HepG2 (cell line): ENCODE results near the gene FKBP9. TPM values are rescaled to one million over a fixed set of nuclear protein-coding genes. Genes with fewer than 3 reads are reported as not detected.

Source experiments
- E2F2 ChIP-seq: sonication (generic); formaldehyde crosslinking; IDR thresholded peaks from 2 replicates; pipeline ENCODE4 v1.4.0; 2020; ENCODE audit warnings: missing genetic modification reagents, borderline replicate concordance
- HNF4G ChIP-seq, 2 experiments: sonication (generic) in 1 of 2; formaldehyde crosslinking in 1 of 2; IDR thresholded peaks; 2 replicates each; pipeline versions ENCODE4 v1.4.0 to v1.6.1; 2011 to 2020; ENCODE audit warnings: borderline replicate concordance in 2 of 2, low read depth in 2 of 2, mild to moderate bottlenecking in 2 of 2, low read length in 1 of 2, missing genetic modification reagents in 1 of 2, moderate library complexity in 1 of 2
- ISL2 ChIP-seq: sonication (generic); formaldehyde crosslinking; IDR thresholded peaks from 2 replicates; pipeline ENCODE4 v1.5.0; 2020; ENCODE audit warnings: missing genetic modification reagents
- NR2C2 ChIP-seq: sonication (generic); formaldehyde crosslinking; IDR thresholded peaks from 2 replicates; pipeline ENCODE4 v1.4.0; 2020; ENCODE audit warnings: missing genetic modification reagents, mild to moderate bottlenecking, moderate library complexity, borderline replicate concordance
- TARDBP ChIP-seq: sonication (generic); formaldehyde crosslinking; IDR thresholded peaks from 2 replicates; pipeline ENCODE4 v1.8.0; 2022; ENCODE audit warnings: mild to moderate bottlenecking, missing genetic modification reagents
- YEATS2 ChIP-seq: sonication (generic); formaldehyde crosslinking; IDR thresholded peaks from 2 replicates; pipeline ENCODE4 v1.4.0; 2020; ENCODE audit warnings: missing genetic modification reagents, borderline replicate concordance
- ZBTB21 ChIP-seq: sonication (generic); formaldehyde crosslinking; IDR thresholded peaks from 2 replicates; pipeline ENCODE4 v1.4.0; 2020; ENCODE audit warnings: missing genetic modification reagents
- ZNF496 ChIP-seq: sonication (generic); formaldehyde crosslinking; IDR thresholded peaks from 2 replicates; pipeline ENCODE4 v1.8.1; 2023; ENCODE audit warnings: mild to moderate bottlenecking, moderate library complexity, missing genetic modification reagents; ENCODE audit not compliant: insufficient replicate concordance
- polyA plus RNA-seq, 8 experiments: library from polyadenylated mRNA; depleted of rRNA in 3 of 8; stranded (reverse) in 7 of 8; unstranded in 1 of 8; fragments of >200 nt; fragmentation: Illumina TruSeq in 4 of 8; extraction: Trizol in 4 of 8; gene quantifications; 2 replicates each; pipeline versions ENCODE4 v1.2.1 to v1.2.3, GENCODE V29; 2011 to 2016; ENCODE audit warnings: low read depth in 4 of 8, missing spikeins in 1 of 8, mixed read lengths in 1 of 8; ENCODE audit not compliant: insufficient read depth in 1 of 8
- total RNA-seq, 5 experiments: library from RNA; depleted of rRNA; stranded (reverse); fragments of >200 nt; fragmentation: Illumina TruSeq; extraction: Trizol; gene quantifications; 2 replicates each; pipeline ENCODE4 v1.2.3, GENCODE V29; 2016; ENCODE audit warnings: low read depth in 1 of 5
- TF ChIP-seq, protein P1 (sequence below): sonication (generic); formaldehyde crosslinking; IDR thresholded peaks from 2 replicates; pipeline ENCODE4 v1.4.0; 2020; ENCODE audit warnings: mild to moderate bottlenecking, missing genetic modification reagents
- TF ChIP-seq, protein P2 (sequence below): sonication (generic); formaldehyde crosslinking; IDR thresholded peaks from 2 replicates; pipeline ENCODE4 v1.4.0; 2020; ENCODE audit warnings: missing genetic modification reagents, mild to moderate bottlenecking, borderline replicate concordance
- TF ChIP-seq, protein P3 (sequence below): IDR thresholded peaks from 2 replicates; pipeline ENCODE4 v1.6.1; 2012; ENCODE audit warnings: low read depth, low read length, improper control_type of control experiment
- TF ChIP-seq, protein P4 (sequence below): IDR thresholded peaks from 2 replicates; pipeline ENCODE4 v1.6.1; 2016; ENCODE audit warnings: low read depth, missing genetic modification reagents, missing compliant biosample characterization

The FKBP9 gene
- total and polyA plus RNA-seq, 2 of the 13 experiments (the other 11 are each of a cell fraction or from before 2014, with no cell fraction given), result 34.0 to 41.5 TPM

GRCh38 chr7:33044401-33044718 is 87.1 kb downstream of the FKBP9 start (continued):
- TF ChIP-seq, protein P1, sequence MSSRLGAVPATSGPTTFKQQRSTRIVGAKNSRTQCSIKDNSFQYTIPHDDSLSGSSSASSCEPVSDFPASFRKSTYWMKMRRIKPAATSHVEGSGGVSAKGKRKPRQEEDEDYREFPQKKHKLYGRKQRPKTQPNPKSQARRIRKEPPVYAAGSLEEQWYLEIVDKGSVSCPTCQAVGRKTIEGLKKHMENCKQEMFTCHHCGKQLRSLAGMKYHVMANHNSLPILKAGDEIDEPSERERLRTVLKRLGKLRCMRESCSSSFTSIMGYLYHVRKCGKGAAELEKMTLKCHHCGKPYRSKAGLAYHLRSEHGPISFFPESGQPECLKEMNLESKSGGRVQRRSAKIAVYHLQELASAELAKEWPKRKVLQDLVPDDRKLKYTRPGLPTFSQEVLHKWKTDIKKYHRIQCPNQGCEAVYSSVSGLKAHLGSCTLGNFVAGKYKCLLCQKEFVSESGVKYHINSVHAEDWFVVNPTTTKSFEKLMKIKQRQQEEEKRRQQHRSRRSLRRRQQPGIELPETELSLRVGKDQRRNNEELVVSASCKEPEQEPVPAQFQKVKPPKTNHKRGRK, result no peak
- TF ChIP-seq NR2C2 (CRISPR knock-in tag), result no peak
- TF ChIP-seq, protein P2, sequence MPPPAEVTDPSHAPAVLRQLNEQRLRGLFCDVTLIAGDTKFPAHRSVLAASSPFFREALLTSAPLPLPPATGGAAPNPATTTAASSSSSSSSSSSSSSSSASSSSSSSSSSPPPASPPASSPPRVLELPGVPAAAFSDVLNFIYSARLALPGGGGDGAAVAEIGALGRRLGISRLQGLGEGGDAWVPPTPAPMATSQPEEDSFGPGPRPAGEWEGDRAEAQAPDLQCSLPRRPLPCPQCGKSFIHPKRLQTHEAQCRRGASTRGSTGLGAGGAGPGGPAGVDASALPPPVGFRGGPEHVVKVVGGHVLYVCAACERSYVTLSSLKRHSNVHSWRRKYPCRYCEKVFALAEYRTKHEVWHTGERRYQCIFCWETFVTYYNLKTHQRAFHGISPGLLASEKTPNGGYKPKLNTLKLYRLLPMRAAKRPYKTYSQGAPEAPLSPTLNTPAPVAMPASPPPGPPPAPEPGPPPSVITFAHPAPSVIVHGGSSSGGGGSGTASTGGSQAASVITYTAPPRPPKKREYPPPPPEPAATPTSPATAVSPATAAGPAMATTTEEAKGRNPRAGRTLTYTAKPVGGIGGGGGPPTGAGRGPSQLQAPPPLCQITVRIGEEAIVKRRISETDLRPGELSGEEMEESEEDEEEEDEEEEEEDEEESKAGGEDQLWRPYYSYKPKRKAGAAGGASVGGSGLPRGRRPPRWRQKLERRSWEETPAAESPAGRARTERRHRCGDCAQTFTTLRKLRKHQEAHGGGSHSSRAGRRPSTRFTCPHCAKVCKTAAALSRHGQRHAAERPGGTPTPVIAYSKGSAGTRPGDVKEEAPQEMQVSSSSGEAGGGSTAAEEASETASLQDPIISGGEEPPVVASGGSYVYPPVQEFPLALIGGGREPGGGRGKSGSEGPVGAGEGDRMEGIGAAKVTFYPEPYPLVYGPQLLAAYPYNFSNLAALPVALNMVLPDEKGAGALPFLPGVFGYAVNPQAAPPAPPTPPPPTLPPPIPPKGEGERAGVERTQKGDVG, result no peak
- TF ChIP-seq HNF4G (IDR thresholded peaks at IDR 0.05; ENCODE audit: borderline replicate concordance, low read depth, low read length), result peak; percentile 94
- TF ChIP-seq HNF4G (CRISPR knock-in tag; IDR thresholded peaks at IDR 0.05; ENCODE audit: borderline replicate concordance, low read depth), result no peak
- no peak for TF ChIP-seq ZBTB21
- TF ChIP-seq, protein P3, sequence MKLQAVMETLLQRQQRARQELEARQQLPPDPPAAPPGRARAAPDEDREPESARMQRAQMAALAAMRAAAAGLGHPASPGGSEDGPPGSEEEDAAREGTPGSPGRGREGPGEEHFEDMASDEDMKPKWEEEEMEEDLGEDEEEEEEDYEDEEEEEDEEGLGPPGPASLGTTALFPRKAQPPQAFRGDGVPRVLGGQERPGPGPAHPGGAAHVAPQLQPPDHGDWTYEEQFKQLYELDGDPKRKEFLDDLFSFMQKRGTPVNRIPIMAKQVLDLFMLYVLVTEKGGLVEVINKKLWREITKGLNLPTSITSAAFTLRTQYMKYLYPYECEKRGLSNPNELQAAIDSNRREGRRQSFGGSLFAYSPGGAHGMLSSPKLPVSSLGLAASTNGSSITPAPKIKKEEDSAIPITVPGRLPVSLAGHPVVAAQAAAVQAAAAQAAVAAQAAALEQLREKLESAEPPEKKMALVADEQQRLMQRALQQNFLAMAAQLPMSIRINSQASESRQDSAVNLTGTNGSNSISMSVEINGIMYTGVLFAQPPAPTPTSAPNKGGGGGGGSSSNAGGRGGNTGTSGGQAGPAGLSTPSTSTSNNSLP, result peak; percentile 99
- TF ChIP-seq YEATS2 (CRISPR knock-in tag), result peak; percentile 23; the same call in 1 of the 2 replicates
- TF ChIP-seq ZNF496 (CRISPR knock-in tag), result no peak
- 0 out of 2 replicates have a peak, but pooled peaks have one; percentile 49 for TF ChIP-seq TARDBP (CRISPR knock-in tag)
- TF ChIP-seq, protein P4, sequence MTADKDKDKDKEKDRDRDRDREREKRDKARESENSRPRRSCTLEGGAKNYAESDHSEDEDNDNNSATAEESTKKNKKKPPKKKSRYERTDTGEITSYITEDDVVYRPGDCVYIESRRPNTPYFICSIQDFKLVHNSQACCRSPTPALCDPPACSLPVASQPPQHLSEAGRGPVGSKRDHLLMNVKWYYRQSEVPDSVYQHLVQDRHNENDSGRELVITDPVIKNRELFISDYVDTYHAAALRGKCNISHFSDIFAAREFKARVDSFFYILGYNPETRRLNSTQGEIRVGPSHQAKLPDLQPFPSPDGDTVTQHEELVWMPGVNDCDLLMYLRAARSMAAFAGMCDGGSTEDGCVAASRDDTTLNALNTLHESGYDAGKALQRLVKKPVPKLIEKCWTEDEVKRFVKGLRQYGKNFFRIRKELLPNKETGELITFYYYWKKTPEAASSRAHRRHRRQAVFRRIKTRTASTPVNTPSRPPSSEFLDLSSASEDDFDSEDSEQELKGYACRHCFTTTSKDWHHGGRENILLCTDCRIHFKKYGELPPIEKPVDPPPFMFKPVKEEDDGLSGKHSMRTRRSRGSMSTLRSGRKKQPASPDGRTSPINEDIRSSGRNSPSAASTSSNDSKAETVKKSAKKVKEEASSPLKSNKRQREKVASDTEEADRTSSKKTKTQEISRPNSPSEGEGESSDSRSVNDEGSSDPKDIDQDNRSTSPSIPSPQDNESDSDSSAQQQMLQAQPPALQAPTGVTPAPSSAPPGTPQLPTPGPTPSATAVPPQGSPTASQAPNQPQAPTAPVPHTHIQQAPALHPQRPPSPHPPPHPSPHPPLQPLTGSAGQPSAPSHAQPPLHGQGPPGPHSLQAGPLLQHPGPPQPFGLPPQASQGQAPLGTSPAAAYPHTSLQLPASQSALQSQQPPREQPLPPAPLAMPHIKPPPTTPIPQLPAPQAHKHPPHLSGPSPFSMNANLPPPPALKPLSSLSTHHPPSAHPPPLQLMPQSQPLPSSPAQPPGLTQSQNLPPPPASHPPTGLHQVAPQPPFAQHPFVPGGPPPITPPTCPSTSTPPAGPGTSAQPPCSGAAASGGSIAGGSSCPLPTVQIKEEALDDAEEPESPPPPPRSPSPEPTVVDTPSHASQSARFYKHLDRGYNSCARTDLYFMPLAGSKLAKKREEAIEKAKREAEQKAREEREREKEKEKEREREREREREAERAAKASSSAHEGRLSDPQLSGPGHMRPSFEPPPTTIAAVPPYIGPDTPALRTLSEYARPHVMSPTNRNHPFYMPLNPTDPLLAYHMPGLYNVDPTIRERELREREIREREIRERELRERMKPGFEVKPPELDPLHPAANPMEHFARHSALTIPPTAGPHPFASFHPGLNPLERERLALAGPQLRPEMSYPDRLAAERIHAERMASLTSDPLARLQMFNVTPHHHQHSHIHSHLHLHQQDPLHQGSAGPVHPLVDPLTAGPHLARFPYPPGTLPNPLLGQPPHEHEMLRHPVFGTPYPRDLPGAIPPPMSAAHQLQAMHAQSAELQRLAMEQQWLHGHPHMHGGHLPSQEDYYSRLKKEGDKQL (CRISPR knock-in tag), result 0 out of 2 replicates have a peak, but pooled peaks have one; percentile 17
- TF ChIP-seq E2F2 (CRISPR knock-in tag), result no peak
- TF ChIP-seq ISL2 (CRISPR knock-in tag), result 0 out of 2 replicates have a peak, but pooled peaks have one; percentile 59
